GM19239 (cell line): ENCODE measurements around the gene NEGR1.

Source experiments
- DNase-seq: peaks from one replicate; pipeline ENCODE4 v3.0.0; 2011; ENCODE audit warnings: low spot score; ENCODE audit not compliant: insufficient read length
- FAIRE-seq: peaks from 2 replicates; lab custom pipeline; 2011; peaks lifted over from hg19 to GRCh38; lab: Jason Lieb, UNC

Gene NEGR1

DNA sequence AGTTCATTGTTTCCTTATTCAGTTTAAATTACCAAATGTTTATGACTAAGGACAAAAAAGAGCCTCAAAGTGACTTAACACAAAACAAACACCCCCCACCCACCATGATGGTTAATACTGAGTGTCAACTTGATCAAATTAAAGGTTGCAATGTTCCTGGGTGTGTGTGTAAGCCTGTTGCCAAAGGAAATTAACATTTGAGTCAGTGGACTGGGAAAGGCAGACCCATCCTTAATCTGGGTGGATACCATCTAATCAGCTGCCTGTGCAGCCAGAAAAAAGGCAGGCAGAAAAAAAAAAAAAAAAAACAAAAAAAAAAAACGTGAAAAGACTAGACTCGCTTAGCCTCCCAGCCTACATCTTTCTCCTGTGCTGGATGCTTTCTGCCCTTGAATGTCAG, 543.4 kb downstream of the NEGR1 start:
- DNase-seq (no peak), FAIRE-seq (no peak)

DNA sequence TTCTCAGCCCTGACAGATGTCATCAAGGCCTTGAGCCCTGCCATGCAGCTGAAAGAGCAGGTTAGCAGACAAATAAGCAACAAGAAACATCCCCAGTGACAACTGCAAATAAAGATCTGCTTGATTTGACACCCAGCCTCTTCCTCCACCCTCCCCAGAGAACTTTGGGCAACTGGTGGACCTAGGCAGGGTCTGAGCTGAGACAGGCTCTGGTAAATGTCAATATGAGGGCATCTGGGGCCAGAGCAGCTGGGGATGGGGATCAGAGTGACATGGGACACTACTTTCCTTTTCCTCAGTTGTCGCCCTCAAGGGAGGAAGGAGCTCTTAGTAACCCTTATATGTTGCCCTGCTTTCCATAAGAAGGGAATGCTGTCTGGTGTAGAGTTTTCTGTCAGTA, 544.1 kb downstream of the NEGR1 start:
- no peak for FAIRE-seq
- DNase-seq: no peak

DNA sequence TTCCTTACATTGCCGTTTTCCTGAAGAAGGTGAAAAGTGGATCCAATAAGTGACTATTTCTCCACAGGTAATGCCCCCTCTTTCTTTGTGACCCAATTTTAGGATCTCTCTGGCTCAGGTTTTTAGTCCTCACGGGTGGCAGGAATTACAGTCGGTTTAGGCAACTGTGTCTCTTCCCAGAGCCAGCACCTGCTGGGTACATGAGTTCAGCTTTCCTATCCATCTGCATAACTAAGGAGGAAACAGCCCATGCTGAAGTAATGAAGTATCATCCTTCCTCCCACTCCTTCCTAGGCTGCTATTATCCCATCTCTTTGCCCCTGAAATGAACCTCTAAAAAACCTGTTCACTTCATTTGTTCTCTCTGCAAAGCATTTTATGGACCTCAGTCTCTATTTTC, 544.6 kb downstream of the NEGR1 start:
- FAIRE-seq: no peak

DNA sequence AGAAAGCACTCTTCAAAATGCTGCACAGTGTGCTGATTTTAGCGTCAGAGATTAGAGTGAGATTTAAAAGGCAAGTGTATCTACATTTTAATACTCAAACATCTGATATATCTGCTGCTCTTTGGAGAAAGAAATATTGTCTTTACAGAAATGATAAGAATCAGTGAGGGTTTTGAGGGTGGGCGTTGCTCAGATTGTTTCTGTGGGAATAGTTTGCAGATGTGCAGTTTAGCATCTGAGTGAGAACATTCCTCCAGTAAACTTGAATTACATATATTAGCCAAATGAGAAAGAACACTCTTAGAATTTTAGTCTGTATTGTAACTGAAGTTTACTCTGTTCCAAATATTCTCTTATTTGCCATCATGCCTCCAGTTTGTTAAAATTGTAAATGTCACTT, 549.2 kb downstream of the NEGR1 start:
- FAIRE-seq (no peak), DNase-seq (no peak)

More for the DNA sequence above, 544.6 kb downstream of the NEGR1 start:
- DNase-seq: no peak

DNA sequence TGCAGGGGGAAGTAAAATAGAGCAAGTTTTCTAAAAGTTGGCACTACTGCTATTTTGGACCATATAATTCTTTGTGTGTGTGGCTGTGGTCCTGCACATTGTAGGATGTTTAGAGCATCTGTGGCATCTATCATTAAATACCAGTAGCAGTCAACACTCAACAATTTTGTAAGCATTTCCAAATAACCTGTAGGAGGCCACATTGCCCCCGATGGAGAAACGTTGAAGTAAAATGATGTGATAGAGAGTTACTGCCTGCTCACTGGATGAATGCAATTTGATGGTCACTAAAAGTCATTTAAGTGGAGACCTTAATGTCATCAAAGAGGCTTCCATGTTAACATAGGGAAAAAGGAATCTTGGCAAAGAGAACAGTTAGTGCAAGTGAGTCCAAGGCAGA, 560.8 kb downstream of the NEGR1 start:
- no peak for DNase-seq
- FAIRE-seq: no peak

DNA sequence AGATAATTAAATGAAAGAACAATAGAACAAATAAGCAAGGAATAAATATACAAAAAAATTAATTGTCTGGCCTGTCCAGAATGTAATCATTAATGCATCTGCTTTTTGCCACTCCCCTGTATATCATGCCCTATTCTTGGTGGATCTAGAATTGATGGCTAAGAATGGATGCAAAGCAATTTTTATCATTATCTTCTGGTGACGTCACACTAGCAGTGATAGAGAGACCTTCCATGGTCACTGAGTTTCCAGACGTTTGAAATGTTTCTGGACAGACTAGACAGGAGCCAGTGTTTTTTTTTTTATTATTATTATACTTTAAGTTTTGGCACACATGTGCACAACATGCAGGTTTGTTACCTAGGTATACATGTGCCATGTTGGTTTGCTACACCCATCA, 563.0 kb downstream of the NEGR1 start:
- DNase-seq: no peak
- no peak for FAIRE-seq

DNA sequence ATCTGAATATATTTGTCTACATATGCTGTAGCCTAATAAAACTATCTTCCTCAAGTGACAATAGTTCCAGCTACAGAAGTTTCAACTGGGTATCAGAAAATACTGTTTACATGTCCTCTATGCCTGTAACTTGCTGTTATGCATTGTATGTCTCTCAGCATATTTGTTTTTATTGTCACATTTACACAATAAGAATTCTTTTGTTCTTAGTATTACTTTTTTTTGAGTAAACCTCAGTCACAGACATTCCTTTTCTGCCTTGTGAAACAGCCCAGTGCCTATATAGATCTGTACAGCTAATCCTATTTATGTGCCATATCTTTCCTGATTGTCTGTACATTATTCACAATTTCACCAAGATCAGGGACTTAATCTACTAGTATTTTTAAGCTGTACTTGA, 565.2 kb downstream of the NEGR1 start:
- DNase-seq (no peak), FAIRE-seq (no peak)

DNA sequence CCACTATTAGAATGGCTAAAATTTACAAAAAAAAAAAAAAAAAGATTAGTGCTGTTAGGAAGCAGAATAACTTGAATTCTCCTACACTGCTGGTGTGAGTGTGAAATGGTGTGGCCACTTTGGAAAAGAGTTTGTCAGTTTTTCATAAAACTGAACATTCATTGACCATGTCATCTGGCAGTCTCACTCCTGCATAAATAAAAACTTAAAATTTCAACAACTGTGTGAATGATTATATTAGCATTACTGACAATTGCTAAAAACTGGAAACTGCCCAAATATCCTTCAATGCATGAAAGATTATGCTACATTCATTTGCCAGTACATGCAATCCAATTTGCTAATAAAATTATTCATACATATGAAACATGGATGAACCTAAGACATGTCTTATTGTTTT, 570.9 kb downstream of the NEGR1 start:
- no peak for FAIRE-seq
- DNase-seq: no peak

DNA sequence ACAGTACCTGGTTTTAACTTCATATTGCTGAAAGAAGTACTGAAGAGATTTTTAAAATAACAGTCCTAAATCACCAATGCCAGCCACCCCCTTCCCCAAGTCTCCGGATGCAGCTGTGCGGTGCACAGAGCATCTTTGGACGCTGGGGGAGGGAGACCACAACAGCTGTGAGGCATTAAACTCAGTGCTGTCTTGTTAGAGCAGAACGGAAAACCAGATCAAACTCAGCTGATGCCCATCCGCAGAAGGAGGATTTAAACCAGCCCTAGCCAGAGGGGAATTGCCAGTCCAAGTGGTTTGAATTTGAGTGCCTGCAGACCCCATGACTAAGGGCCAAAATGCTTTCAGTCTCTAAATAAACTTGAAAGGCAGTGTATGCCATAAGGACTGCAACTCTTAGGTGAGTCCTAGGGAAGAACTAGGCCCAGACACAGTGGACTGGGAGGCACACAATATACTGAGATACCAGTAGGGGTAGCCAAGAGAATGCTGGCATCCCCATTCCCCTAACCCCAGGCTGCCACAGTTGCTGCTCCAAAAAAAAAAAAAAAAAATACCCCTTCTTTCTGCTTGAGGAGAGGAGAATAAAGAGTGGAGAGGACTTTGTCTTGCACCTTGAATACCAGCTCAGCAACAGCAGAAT, 576.2 kb downstream of the NEGR1 start:
- FAIRE-seq (no peak), DNase-seq (no peak)

DNA sequence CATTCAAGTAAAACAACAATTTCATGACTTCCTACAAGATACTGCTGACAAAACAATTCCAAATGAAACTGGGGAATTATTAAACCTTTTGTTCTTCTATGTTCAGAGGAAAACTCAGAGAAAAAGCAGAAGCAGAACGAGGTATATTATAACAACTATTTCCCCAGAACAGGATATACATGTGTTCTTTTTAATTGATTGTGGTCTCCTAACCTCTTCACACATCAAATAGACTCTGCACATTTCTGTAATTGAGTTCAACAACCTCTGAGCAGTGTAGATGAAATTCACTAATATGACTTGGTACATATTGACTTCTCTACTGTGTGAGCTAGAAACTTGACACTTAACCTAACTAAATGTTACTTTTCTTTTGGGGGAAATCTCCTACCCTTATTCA, 584.2 kb downstream of the NEGR1 start:
- FAIRE-seq: no peak

DNA sequence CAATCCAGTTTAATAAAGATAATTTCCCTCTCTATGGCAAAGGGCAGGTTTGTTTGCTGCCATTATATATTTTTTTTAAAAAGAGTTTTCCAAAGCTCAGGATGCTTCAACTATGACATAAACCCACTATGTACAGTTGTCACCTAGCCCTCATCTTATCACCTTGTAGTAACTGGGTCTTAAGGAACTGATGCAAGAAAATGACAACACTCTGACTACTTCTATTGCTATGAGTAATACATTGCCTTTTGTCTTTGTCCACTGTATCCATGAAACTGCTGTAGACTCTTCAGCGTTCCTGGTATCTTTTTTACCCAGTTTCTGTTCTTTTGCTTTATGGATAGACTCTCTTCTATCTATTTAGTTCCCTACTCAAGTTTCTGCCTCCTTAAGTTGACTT, 586.5 kb downstream of the NEGR1 start:
- DNase-seq (no peak), FAIRE-seq (no peak)

More for the DNA sequence above, 584.2 kb downstream of the NEGR1 start:
- no peak for DNase-seq

DNA sequence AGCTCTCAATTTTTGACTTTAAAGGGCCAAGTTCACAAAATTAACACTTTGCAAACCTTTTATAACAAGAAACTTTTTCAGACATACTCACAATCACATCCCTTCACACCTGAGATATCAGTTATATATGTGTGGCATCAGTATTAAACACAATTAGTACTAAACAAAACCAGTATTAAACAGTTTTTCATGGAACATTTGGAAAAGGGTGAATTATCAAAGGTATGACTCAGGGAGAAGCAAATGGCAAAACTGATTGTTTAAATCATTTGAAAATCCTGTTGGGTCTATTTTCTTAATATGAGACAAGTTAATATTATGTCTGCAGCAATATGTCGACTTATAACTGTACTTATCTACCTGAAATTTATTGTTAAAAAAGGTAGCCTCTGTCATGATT, 587.3 kb downstream of the NEGR1 start:
- FAIRE-seq (no peak), DNase-seq (no peak)

DNA sequence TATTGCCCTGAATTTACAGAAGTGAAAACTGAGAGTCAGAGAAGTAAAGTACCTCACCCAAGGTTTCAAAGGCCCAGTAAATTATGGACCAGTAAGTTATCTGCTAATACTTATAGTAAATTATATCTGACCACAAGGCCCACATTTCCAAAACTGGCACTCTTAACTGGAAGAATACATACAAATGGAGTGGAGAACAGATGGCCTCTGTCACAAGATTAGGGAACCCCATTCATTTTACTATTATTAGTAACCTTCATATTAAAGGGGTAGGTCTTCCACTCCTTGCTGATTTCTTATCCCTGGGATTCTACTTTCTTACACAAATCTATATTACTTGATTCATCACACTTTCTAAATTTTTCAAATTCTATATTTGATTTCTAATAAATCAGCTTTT, 588.8 kb downstream of the NEGR1 start:
- FAIRE-seq (no peak), DNase-seq (no peak)

DNA sequence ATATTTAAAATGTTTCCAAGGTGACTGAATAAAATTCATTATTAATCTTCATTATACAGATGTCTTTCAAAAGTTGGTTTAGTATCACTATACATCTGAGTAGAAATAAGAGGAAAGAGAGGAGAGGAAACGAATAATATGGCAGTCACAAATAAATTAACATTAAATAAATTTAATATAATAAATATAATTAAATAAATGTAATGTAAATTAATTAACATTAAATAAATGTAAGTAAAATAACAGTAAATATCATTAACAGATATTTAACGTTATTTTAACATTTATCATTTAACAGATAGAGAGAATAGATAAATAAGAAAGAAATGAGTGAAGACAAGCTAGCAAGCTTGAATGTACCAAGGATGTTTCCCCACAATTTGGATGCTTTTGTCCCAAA, 592.7 kb downstream of the NEGR1 start:
- DNase-seq (no peak), FAIRE-seq (no peak)

DNA sequence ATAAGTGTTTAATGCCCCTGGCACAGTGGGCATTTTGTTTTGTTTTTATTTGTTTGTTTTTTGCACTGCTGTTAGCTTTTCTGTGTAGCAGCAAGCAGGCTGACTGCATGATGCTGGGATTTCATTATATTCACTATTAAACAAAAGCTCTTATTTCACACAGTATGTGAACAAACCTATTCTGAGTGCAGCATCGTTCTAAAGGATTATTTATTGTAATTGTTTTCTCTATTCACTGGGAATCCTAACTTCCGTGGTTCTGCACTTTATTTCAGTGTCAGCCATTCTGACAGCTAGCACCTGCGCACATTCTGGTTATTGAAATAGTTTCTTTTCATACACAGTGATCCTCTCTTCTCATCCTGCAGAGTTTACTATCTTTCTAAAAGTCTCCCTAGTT, 595.0 kb downstream of the NEGR1 start:
- no peak for DNase-seq
- no peak for FAIRE-seq

DNA sequence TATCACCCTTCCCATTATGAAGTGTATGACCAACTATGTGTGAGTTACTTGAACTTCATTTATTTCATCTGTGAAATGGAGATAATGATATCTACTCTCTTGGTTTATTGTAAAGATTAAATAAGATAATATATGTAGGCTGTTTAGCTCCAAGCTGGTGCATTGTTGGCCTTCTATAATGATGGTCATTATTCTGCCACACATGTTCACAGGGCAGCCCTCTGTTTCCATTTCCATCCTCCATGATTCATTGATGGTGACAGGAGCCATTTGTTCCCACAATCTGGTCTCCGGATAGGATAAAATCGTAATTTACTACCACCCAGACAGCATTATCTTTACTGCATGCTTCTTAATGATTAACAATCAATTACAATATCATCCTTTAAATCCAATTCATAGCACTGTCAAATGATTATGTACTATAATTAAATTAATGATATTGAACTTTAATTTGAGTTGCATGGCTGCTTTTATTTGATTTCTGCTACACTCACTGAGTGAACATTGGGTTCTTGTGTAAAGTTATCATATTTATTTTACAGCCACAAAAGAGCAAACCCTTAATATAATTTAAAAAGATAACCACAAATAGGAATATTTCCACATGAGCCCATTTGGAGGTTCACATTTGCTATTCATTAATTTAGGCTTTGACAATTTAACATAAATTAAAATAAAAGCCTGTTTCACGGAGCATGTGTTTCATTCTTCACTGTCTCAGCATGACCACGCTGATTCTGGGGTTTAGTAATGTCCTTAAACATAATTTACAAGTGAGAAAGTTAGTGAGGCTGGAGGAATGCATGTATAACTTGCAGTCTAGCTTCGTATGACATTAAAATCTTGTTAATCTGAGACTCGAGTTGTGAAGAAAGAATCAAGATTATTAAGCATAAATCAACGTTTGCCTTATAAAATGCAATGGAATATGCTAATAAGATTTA, 605.1 kb downstream of the NEGR1 start:
- DNase-seq (no peak), FAIRE-seq (no peak)

DNA sequence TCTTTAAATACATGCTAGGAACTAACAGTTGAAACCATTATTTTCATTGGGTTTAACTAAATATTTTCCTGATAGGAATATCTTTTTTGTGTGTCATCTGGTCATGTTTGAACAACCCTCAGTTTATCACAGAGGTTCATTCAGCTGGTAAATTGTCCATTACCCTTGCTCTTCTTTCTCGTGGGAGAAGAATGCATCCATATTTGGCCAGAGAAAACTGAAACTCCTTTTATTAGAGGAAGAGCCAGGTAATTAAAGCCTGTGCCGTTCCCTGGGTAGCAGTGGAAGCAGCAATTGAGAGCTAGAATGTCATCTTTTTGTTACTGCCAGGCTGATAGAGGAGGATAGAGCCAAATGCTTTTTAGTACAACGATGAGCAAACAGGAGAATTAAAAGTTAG, 614.3 kb downstream of the NEGR1 start:
- DNase-seq (no peak), FAIRE-seq (no peak)

DNA sequence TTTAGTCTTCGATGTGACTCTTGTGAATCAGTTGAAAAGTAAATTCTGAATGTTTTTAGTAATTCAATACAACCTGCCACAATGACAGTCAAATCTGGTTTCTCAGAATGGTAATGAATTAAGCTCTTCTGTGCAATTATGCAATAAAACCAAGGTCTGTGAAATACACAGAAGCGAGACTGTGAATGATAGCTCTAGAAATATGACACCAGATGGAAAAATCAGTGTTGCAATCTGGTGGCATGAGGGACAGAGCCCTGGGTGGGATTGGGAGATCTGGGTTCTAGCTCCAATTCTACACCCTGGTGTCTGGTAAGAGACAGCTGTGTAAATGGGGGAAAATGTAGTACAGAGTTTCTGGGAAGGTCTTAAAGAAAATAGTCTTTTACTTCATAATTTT, 615.1 kb downstream of the NEGR1 start:
- FAIRE-seq (no peak), DNase-seq (no peak)

DNA sequence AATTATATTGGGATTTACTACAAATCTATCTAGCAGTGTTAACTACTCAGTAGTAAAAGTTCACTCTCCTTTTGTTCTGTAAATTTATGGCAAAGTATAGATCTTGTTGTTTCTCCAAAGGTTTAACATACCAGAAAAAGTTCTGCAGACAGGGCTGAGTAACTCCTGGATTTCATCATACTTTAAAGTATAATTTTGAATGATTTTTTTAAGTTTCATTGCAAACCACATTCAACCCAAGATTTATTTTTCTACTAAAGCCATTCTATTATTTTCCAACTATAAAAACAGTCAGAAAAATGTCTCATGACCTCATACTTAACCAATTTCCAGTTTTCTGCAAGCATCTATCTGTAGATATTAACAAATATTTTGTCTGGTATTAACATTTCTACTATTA, 615.7 kb downstream of the NEGR1 start:
- DNase-seq (no peak), FAIRE-seq (no peak)

DNA sequence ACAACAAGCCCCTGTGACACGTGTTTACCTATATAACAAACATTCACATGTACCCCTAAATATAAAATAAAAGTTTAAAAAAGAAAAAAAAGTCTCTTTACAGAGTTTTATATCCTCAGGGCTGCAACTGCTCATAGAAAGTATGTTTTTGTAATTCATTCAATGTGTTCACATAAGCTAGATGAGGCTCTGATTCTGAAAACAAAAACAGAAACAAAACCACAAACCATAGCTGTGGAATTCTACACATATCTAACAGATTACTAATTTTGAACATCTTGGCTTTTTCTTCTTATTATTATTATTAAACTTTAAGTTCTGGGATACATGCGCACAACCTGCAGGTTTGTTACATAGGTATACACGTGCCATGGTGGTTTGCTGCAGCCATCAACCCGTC, 621.9 kb downstream of the NEGR1 start:
- no peak for FAIRE-seq
- DNase-seq: no peak

DNA sequence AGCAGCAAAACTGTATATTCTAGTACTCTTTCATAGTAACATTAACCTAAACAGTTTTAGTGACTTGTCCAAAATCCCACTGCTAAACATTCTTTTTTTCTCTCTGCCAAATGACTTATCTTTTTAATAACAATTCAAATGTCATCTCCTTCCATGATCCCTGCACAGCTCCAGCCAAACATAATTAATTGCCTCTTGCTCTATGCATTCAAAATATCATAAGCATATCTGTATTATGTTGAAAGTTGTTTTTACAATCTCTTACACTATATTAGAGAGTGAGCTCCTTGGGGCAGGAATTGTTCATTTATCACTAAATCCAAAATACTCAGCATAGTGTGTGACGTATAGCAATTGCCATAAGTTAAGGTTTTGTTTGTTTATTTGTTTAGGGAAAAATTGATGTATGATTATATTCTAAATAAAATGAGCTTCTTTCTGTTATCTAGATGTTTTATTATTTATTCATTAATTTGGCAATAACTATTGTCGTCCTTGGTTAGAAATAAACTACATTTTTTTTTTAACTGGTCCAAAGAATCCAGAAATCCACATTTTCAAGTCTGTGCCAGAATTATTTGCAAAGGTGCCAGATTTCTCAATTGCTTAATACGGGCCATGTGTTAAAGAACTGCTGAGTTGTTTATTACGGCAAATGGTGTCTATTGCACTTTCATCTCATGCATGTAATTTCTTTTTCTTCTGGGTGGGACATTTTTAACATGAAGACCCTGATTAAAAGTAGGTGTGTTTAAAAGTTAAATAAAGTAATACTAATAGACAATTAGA, 624.3 kb downstream of the NEGR1 start:
- DNase-seq: no peak
- FAIRE-seq: no peak
